ENCODE data around the gene CORO7.

CORO7 gene

DNA sequence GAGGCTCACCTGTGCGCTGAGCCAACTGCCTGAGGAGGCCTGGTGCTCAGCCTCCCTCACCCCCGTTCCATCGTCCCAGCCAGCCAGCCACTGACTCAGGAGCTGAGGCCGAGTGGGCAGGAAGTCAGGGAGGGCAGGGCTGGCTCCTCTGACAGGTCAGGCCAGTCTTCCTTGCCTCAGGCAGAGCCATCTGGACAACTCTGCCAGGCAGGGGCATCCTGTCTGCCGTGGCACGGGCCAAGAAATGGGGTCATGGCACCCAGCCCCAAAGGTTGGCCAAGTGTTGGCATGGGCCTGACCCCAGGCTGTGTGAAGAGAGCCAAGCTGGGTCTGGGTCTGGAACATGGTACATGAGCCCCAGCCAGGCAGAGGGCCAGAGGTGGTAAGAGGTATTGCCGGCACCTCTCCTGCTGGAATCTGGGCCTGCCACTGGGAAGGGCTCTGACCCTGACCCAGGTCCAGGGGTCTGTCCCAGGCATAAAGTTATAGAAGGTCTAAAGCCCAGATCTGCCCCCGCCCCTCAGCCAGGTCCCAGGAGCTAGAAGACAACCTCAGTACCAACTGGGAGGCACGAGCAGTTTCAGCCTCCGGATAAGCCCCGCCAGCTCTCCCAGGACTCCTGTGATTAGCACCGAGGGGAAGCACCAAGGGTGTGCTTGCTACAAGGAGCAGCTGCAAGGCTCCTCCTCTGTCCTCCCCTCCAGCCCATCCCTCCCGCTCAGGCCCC is 47.2 kb downstream of the CORO7 start:
- DNase-seq: no peak

DNA sequence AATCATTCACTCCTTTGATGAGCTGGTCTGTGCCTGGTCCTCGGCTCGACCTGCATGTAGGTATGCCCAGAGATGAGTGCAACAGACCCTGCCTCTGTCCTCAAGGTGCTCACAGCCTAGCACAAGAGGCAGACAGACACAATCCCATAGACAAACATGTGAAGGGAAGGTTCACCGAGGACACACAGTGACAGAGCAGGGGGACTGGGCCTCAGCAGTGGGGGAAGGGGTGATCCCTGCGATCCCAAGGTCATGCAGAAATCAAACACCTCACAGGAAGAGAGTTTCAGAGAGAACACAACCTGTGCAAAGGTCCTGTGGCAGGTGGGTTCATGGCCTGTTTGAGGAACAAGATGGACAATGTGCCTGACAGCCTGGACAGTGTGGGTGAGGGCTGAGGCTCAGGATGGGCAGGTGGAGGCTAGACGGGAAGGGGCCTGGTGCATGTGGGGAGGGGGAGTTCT is 49.0 kb downstream of the CORO7 start:
- DNase-seq: no peak

DNA sequence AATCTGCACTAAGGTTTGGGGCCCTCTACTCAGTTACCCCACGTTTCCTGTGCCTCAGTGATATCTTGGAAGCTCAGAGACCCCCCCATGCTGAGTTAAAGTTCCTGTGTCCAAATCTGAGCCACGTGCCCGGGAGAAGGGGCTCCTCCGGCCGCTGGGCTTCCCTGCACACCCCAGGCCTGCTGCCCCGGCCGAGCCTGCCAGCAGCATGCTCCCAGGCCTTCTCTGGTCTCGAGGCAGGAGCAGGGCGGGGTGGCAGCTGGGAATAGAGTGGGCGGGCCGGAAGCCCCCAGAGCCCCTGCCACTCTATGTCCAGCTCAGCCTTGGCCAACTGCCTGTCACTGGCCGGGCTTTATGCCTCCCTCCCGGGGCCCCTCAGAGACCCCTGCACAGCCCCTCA is 50.4 kb downstream of the CORO7 start:
- no peak for DNase-seq

DNA sequence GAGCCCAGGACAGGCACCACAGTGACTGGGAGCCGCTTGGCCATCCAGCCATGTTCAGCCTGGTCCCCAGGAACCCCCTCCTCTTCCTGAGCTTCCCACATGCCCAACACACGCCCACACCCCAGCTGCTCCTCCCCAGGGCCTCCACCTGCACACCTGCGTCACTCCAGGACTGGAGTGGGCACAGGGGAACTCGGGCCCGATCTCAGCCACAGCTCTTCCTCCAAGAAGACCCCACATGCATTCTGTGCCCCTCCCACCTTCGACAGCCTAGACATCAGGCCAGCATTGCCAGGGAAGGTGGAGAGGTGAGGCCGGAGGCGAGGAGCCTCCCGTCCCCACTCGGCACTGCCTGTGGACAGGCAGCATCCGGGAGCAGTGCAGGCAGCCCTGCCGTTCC is 50.8 kb downstream of the CORO7 start:
- no peak for DNase-seq

DNA sequence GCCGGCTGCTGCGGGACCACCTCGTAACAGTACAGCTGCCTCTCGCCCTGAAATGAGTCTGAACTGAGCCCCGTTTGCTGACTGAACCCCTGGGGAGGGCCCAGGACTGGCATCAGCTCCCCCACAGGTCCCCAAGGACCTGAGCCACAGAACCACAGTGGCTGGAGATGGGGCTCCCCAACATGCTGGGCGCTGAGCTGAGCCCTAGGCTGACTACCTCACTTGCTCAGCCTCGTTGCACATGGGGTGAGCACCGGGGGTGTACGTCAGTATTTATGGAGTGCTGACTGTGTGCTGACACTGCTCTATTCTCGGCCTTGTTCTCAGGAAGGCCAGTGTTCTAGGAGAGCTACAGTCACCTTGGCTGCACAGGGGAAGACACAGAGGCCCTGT is 51.4 kb downstream of the CORO7 start:
- no peak for DNase-seq

DNA sequence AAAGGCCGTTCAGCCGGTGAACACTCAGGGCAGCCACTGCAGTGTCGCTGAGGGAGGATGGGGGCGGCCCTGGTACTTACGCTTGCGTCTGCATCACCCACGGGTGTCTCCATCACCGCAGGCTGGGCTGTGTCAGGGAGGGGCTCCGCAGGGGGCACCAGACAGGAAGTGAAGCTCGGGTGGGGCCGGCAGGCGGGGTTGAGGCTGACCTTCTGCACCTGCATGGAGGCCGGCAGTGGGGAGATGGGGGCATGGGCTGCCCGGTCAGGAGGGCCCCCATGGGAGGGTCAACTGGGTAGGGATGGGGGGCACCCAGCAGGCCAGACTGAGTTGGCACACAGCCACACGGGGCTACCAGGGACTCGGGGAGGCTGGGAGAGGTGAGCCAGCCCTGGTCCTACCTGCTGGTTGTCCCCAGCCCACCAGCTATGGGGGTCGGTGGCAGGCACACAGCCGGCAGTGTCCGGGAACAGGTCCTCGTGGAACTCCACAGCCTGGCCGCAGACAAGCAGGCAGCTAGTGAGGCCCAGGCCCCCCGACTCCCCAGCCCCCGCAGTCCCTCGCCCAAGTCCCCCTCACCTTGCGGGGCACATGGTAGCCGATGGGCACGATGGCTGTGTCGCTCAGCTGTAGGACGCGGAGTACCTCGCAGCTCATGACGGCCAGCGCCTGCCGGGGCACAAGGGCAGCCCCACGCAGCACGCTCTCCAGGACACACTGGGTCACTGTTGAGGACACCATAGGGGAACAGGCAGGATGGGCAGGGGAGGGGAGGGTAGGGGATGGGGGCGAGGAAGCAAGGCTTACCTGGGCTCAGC is 52.0 kb downstream of the CORO7 start:
- DNase-seq: no peak

DNA sequence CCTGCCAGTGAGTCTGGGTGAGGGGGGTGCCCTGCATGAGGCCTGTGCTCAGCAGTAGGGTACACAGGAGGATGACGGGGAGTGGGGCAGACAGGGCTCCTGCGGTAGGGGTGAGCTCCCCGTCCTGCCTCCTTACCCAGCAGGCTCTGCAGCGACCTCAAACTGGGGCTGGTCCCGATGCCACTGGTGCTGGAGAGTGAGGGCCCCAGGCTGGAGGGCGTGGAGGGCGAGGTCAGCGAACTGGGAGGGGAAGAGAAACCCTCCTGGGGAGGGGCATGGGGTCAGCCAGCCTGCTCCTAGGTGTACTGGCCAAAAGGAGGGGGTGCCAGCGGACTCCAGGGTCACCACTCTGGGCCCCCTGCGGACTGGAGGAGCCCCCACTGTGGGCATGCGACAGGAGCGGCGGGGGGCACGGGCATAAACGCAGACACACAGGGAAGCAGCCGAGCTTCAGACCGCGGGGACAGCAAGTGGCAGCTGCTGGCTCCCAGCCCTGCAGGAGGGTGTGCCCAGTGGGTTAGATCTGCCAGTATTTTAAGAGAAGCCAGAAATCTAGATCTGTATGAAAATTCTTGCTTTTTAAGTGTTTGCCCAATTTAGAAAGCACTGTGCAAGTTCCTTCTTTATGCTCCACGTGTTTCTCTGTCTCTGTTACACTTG is 53.8 kb downstream of the CORO7 start:
- DNase-seq: peak; percentile 4

DNA sequence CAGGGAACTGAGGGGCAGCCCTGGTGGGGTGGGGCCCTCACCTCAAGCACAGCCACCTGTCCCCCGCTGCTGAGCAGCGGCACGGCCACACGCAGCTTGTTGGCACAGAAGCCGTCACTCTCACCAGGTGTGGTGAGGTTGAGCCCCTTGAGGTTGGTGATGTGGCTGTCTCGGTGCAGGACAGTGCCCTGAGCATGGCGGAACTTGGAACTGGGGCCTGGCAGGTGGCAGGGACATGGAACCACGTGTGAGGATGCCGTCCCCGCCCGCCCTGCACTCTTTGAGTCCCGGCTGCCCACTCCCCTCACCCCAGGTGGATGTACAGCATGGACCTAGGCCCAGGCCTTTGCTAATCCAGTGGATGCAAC is 54.5 kb downstream of the CORO7 start:
- DNase-seq: no peak

DNA sequence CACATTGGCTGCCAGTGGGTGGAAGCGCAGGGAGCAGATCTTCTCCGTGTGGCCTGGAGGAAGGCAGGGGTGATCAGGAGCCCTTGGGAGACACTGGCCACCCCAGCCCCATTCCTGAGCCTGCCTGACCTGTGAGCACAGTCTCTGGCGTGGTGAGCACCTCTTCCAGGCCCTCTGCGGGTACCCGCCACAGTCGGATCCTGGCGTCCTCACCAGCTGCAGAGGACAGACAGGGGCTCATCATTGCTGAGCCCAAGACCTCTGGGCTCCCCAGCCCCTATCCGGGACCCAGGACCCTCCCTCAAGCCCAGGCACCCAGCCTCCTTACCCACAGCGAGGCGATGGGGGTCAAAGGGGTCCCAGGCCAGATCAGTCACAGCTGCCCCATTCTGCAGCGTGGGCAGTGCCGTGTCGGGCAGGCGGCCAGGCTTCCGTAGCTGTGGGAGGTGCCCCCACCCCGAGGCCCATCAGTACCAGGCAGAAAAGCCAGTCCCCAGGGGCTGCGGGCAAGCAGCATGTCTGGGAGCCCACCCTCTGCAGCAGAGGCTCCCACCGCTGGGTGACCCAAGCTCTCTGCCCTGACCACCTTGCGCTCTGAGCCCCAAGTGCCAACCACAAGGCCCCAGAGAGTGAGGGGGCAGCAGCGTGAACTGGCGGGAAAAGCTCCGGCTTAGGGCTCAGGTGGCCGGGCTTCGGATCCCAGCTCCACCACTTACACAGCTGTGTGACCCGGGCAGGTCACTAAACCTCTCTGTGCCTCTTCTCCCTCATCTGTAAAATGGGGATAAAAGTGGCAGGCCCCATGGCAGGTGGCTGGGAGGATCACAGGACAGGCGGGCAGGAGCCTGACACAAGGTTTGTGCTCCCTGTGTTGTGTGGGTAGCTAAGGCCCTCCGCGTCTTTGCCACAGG is 55.1 kb downstream of the CORO7 start:
- DNase-seq: no peak

DNA sequence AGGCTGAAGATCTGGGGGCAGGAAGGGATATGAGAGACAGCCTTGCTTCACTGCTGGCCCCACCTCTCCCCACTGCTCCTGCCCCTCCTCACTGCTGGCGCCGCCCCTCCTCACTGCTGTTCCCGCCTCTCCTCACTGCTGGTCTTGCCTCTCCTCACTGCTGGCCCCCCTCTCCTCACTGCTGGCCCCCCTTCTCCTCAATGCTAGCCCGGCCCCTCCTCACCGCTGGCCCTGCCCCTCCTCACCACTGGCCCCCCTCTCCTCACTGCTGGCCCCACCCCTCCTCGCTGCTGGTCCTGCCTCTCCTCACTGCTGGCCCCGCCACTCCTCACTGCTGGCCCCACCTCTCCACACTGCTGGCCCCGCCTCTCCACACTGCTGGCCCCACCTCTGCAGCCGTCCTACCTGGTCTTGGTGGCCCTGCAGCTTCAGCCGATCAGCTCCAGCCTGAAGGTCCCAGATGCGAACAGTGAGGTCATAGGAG is 55.8 kb downstream of the CORO7 start:
- DNase-seq: peak; percentile 10

DNA sequence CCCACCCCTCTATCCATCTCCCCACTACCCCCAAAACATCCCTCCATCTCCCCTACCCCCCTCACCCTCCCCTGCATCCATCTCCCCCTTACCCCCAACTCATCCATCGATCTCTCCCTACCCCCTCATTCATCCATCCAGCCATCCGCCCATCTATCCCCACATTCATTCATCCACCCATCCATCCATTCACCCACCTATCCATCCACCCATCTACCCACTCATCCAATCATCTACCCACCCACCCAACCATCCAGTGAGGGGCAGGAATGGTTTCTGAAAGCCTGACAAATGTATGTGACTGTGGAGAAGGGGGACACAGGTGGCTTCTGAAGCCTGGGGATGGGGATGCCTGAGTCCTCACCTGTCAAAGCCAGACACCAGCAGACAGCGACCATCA is 56.5 kb downstream of the CORO7 start:
- DNase-seq: no peak

DNA sequence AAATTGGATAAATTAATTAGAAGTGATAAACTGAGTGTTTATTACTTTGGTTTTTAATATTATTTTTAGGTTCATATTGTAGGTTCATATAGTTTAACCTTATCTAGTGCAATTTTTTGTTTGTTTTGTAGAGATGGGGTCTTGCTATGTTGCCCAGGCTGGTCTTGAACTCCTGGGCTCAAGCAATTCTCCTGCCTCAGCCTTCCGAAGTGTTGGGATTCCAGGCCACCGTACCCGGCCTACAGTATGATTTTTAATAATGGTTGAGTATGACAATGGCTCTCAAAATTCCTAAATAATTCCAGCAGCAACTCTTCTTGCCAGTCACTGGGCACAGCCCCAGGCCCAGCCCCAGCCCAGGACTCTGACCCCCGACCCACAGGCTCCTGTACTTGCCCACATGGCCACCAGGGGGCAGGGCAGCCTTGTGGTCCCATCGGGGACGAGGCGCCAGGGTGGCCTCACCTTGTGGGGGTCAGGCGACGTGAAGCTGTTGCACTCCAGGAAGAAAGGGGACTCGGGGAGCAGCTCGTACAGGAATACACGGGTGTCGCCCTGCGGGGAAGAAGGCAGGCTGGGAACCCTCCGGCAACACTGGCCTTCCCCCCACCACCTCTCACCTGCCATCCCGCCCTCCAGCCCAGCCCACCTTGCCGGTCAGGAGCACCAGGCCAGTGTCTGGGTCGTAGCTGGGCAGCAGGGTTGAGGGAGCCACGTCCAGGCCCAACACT is 57.4 kb downstream of the CORO7 start:
- peak; percentile 46 for DNase-seq

DNA sequence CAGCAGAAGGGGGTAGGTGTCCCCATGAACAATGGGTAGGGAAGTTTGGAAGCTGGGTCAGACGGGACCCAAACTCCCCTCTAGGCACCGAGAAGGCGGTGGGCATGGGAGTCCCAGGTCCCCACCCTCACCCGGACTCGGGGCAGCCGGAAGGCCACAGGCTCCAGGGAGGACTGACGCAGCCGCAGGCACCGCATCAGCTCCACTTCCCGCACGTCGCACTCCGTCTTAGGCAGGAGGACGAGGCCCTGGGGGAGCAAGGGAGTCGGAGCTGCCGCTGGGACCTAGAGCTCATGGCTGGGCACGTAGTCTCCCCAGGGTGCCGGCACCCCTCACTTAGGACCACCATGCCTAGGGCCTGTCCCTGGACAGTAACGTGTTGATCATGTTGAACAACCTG is 58.2 kb downstream of the CORO7 start:
- DNase-seq: no peak

DNA sequence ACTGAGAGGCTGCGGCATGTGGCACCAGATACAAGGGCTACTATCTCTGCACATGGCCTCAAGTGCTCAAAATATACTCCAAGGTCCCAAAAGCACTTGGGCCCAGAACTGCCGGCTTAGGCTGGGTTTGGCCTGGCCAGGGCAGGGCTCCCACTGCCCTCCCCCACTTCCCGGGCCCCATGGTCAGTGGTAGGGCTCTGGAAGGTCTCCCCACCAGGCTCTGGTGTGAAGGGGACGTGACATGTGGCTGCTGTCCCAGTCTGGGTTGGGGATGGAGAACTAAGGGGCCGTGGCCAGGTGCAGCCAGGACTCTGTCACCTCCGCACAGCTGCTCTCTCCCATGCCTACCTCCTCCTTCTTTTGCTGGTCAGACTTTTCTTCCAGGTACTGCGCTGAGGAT is 59.6 kb downstream of the CORO7 start:
- DNase-seq: no peak

DNA sequence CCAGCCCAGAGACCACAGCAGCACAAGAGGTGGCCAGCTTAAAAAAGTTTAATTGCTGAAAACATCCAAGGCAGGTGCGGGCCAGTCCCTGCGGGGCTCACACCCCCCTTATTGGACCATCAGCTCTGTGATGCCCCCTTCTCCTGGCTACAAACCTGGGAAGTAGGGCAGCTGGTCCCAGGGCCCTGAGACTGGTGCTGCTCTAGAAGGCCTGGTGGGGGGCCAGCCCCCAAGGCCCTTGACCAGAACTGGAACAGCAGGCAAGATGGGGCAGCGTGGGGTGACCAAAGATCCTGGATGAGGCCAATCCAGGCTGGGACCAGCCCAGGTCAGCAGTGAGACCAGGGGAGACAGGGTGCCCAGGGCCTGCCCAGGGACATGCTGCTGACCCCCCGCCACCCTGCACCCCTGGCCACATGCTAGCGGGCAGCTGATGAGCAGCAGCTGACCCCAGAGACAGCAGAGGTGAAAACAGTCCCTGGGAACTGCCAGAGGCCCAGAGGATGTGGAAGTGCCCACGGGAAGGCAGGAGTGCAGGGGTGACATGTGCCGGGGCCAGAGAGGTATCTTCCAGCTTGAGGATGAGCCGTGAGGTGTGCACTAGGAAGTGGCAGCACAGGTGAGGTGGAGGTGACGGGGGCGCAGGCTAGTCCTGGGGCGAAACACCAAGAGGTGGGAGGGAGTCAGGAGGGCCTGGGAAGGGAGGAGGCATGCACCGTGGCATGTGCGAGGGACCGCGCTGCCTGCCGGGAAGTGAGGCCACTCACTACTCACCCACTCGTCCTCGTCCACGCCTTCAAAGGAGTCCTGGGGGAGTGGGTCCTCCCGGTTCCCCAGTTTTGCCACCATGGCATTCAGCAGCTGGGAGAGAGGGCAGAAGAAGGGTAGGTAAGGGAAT is 61.6 kb downstream of the CORO7 start:
- DNase-seq: no peak

DNA sequence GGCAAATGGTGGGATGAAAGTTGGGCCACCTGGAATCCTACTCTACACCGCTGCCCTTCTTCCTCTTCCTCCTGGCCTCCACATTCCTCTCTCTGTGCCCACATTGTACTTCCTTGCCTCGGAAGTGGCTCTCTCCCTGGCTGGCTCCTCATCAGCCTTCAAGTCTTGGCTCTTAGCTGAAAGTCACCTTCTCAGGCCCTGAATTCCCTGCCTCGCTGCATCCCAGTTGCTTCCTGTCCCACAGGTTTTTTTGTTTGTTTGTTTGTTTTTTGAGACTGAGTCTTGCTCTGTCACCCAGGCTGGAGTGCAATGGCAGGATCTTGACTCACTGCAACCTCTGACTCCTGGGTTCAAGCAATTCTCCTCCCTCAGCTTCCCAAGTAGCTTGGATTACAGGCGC is 62.7 kb downstream of the CORO7 start:
- DNase-seq: no peak

DNA sequence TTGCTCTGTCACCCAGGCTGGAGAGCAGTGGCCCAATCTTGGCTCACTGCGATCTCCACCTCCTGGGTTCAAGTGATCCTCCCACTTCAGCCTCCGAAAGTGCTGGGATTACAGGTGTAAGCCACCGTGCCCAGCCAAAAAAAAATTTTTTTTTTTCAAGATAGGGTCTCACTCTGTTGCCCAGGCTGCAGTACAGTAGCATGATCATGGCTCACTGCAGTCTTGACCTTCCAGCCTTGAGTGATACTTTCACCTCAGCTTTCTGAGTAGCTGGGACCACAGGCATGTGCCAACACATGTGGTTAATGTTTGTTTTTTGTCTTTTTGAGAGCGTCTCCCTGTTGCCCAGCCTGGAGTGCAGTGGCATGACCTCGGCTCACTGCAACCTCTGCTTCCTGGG is 63.6 kb downstream of the CORO7 start:
- DNase-seq: no peak

DNA sequence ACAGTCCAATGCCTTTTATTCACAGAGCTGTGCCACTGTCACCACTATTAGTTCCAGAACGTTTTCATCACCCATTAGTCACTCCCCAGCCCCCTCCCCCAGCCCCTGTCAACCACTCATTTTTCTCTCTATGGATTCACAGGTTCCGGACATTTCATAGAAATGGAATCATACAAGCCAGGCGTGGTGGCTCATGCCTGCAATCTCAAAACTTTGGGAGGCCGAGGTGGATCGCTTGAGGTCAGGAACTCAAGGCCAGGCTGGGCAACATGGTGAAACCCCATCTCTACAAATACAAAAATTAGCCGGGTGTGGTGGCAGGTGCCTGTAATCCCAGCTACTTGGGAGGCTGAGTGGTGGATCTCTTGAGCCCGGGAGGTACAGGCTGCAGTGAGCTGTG is 64.5 kb downstream of the CORO7 start:
- no peak for DNase-seq

DNA sequence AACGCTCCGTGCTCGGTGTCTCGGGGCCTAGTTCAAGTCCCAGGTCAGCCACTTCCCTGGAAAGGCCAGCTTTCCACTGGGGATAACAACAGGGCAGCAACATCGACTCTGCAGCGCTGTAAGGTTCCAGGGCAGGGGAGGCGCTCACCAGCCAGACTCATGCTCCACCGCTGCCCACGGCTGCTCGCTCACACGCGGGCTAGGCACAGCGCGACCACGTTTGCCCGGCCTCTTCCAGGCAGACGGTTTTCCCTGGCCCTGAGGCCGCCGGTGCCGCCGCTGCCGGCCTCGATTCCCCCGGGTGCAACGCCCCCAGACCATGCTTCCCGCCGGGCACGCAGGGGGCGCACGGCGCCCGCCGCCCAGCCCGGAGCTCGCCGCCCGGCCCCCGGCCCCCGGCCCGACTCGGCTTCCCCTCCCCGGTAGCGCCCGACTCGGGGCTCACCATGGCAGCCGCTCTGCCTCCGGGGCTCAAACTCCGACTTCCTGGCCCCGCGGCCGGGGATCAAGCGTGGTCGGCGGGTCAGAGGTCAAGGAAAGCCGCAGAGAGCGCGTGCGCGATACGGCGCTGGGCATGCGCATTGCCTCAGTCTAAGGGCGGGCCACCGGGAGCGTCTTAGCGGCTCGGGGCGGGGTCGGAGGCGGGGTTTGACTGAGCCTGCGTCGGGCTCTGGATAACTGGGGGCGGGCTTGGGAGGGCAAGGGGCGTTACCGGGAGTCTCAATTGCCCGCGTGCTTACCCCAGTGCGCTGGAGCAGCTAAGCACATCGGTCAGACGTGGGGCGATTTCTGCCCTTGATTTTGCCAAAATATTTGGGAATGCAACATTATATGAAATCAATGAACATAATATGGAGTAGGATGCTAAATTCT is 65.4 kb downstream of the CORO7 start, which contains the start of gene PAM16:
TSS of gene PAM16 (minus strand) at position 535 of the 873 bp plus-strand sequence. CDS start at position 448, 87 bp downstream.
- peak; percentile 96 for DNase-seq

DNA sequence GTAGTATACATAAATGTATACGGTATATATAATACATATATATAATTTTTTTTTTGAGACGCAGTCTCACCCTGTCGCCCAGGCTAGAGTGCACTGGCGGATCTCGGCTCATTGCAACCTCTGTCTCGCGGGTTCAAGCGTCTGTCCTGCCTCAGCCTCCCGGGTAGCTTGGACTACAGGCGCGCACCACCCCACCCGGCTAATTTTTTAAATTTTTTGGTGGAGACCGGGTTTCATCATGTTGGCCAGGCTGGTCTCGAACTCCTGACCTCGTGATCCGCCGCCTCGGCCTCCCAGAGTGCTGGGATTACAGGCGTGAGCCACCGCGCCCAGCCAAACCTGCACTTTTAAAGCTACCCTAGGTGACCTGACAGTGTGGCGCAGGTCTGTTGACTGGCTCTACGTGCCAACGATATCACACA is 66.0 kb downstream of the CORO7 start:
- DNase-seq: no peak
